HG03135 (cell line): ENCODE data around the gene PRADC1.
"Not testable (repeated sequence)": the region's sequence is repeated elsewhere in the genome, so short reads cannot be mapped to it uniquely, and the experiment has no call there.

Experiments used
- ATAC-seq: cut with Tn5 transposase; IDR thresholded peaks from one replicate; pipeline ENCODE4 v1.9.1; 2021; ENCODE audit warnings: mild to moderate bottlenecking, moderate library complexity; ENCODE audit not compliant: unreplicated experiment

Gene PRADC1

GRCh38 chr2:73233154-73233931 is at the start of gene PRADC1:
PRADC1 (minus strand) TSS chr2:73233239; CDS start chr2:73233160, 79 bp downstream.
- ATAC-seq, result peak; percentile 86

GRCh38 chr2:73281244-73281643 is 48.2 kb upstream of the PRADC1 start:
- no peak for ATAC-seq

GRCh38 chr2:73279852-73280251 is 46.8 kb upstream of the PRADC1 start:
- no peak for ATAC-seq

- no peak for ATAC-seq
Measured at GRCh38 chr2:73272270-73272669, 39.2 kb upstream of the PRADC1 start.

DNA sequence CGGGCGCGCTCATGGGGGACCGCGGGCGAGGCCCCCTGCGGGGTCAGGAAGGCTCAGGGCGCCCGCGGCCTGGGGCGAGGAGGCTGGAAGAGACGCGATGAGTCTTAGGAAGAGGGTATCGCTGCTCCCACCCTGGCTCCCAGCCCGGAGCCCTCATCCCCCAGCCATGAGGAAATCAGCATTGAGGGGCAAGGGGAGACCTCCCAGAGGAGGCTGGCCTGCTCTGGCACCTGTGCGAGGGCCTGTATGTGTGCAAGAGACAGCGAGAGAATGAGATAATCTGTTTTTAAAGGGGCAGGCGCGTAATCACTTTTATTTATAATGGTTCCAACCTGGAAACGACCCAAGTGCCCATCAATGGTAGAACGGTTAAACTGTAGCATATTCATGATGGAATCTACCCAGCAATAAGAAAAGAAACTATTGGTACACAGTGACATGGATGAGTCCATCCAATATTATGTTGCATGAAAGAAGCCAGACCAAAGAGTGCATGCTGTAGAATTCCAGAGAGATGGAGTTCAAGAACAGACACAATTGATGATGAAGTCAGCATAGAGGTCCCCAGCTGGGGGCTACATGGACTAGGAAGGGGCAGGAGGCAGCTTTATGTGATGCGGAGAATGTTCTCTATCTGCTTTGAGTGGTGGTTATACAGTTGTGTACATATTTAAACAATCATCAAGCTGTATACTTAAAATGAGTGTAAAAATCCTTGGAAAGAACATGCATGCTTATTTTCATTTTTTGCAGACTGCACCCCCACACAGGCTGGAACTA is 36.8 kb upstream of the PRADC1 start:
- ATAC-seq, result no peak

DNA sequence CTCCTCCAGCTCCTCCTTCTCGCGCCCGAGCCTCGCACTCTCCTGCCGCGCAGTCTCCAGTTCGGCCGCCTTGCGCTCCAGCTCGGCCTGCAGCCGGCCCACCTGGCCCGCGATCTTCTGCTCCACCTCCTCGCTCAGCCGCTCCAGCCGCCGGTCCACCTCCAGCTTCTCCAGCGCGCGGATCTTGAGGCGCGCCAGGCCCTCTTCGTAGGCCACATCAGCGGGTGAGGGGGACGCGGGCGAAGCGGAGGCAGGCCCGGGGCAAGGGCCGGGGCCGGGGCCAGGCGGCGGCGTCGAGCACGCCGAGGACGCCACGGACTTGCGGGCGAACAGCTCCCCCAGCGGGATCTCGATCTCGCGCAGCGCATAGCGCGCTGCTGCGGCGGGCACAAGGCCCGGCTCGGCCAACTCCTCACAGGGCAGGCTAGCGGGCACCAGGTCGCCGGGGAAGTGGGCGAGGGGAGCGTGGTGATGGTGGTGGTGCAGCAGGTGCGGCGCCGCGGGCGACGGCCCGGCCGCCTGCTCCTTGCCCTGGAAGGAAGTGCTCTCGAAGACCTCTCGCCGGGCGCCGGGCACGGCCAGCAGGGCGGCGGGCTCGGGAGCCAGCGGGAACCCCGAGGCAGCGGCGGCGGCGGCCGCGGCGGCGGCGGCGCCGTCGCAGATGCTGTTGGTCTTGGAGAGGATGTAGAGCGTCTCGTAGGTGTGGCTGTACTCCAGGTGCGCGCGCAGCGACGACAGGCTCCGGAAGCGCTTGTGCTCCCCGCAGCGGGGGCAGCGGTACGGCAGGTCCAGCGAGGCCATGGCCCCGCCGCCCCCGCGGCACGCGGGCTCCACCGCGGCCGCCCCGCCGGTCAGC is 36.0 kb upstream of the PRADC1 start:
- peak; percentile 88 for ATAC-seq

- ATAC-seq, result no peak
Measured at GRCh38 chr2:73268366-73268829, 35.4 kb upstream of the PRADC1 start.

DNA sequence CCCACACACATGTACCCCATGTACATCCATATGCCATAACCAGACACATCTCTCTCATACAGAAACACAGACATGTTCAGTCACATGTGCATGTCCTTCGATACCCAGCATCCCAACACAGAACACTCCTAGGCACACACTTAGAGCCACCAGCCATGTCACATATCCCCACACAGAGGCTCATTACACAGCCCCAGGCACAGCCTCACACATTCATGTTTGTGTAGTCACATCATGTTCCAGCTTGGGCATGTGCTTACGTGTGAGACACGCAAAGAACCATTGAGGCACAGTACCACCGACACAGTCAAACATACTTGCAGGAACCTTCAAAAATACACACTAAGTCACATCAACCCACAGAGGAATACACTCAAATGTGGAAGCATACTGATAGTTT is 34.0 kb upstream of the PRADC1 start:
- no peak for ATAC-seq

- ATAC-seq, result no peak
Measured at GRCh38 chr2:73266061-73266901, 33.2 kb upstream of the PRADC1 start.

DNA sequence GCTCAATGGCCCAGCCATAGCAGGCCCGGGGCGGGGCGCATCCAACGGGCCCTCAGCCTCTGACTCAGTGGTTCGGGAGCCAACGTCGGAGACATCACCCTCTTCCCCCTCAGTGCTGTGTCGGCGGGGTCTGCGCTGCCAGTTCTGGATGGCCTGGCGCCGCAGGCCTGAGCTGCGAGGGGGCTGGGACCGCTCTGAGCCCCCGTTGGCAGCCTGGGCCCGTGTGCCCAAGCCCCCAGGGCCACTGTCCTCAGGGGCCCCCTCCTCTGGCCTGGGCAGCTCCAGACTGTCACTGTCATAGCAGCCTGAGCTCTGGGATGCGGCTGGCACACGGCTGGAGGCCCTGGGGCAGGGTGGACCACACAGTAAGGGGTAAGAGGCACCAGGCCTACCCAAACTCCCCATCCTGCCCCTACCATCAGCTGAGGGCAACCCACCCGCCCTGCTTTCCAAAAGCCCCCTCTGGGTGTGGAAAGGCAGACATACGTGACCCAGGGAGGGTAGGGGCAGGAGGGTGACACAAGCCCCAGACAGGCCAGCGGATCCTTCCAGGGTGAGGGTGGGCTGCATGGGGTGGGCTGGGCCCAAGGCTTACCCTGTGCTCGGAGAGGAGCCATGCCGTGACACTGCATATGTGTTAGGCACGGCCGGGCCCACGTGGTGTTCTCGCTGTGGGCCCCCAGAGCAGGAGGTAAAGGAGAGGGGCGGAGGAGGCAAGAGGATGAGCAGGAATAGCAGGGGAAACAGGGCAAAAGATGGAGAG is 32.4 kb upstream of the PRADC1 start:
- ATAC-seq, result no peak

DNA sequence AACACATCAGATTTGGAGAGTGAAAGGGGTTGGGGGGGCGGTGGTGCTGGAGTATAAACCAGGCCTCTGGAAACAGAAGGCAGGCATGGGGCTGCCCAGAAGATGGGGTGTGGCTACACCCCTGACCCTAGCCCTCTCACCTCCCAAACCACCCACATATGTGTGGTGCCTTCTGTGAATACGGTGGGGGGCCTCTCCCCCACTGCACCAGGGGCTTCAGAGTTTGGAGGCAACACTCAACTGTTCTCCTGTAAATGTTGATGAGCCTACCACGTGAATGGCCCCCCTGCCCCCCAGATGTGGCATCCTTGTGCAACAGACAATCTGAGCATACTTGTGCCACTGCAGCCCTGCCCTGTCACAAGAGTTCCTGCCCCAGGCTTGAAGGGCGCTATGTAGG is 31.7 kb upstream of the PRADC1 start:
- no peak for ATAC-seq

DNA sequence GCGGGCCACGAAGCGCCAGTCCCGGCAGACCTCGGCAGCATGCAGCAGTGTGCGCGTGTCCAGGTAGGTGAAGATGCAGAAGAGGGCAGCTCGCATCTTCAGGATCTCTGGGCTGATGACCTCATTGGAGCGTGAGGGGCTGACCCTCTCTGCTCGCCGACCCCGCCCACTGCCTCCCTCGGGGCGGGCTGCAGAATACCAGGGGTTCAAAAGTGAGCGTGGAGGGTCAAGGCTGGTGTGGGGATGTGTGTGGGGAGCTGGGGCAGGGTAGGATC is 31.2 kb upstream of the PRADC1 start:
- no peak for ATAC-seq

GRCh38 chr2:73263540-73264331 is 30.7 kb upstream of the PRADC1 start:
- no peak for ATAC-seq

- ATAC-seq, result not testable (repeated sequence)
Measured at GRCh38 chr2:73262691-73263429, 29.8 kb upstream of the PRADC1 start.

GRCh38 chr2:73262108-73262651 is 29.1 kb upstream of the PRADC1 start:
- no peak for ATAC-seq

DNA sequence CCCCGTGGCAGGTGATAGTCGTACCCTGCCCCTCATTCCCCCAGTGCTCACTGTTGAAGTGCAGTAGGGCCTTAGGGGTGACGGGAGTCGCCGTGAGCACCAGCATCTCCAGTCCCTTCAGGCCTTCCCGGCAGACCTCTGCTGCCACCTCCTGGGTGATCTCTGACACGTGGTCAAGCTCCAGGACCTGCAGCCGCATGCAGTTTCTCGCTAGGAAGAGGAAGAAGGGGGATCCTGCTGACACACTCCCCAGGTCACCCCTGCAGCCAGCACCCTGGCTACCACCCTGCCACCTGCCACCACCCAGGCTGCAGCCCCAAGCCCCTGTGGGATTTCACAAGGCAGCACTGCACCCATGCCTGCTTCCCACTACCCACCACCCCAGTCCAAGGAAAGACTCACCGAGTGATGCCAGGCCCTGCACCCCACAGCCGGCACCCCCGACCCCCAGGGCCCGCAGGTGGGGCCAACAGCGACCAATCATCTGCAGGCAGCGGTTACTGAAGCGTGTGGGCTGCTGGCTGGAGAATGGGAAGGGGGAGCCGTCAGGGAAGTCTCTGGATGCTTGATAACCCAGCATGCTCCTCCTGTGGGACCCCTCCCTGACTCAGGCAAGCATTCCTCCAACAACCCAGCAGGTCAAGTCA is 27.4 kb upstream of the PRADC1 start:
- no peak for ATAC-seq

DNA sequence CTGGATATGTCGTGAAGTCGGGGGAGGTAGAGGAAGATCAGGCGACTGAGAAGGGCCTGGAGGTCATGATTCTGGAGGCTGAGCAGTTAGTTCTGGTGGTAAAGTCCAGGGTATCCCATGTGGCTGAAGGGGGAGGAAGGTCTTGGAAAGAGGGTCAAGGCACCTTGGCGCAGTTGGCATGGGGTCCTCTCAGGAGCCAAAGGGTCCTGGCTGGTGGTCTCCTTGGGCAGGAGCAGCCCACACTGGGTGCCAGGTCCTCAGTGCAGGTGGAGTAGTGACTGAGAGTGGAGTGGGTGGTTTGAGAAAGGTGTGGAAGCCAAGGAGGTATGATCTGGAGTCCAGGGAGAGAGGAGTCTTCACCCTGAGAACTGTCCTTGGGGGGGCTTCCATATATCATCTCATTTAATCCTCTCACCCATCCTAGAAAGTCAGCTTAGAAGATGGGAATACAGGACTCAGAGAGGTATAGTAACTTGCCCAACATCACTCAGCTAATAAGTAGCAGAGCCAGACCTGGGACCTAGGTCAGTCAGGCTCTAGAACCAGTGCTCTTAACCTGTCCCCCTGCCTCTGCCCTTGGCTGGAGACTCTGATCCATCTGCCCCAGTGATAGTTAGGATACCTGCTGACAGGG is 26.8 kb upstream of the PRADC1 start:
- no peak for ATAC-seq
